Neural cell (in vitro differentiated cells): ENCODE data around the gene COX7B2. TPM values are rescaled to one million over a fixed set of nuclear protein-coding genes. Genes with fewer than 3 reads are reported as not detected.

Experiments used
- H2AFZ ChIP-seq: fragments of 200-600, 300-800 bp; sonication (generic), shearing (Covaris generic); 2 replicates; pipeline ENCODE4 v1.6.0; 2014; ENCODE audit warnings: low read depth, mild to moderate bottlenecking, antibody characterized with exemption, low read length, moderate library complexity
- H3F3A ChIP-seq: fragments of 200-600 bp; shearing (Covaris generic); 2 replicates; pipeline ENCODE4 v1.6.1; 2016; ENCODE audit warnings: mild to moderate bottlenecking, moderate library complexity, mixed read lengths, antibody characterized with exemption, low read length; ENCODE audit not compliant: insufficient read depth, poor library complexity, severe bottlenecking
- H3K27ac ChIP-seq: fragments of 200-600, 300-800 bp; sonication (generic), shearing (Covaris generic); 2 replicates; pipeline ENCODE4 v1.5.1; 2014; ENCODE audit warnings: mild to moderate bottlenecking, low read length, moderate library complexity
- H3K27me3 ChIP-seq: fragments of 300-800, 200-600 bp; sonication (generic), shearing (Covaris generic); 2 replicates; pipeline ENCODE4 v1.6.0; 2014; ENCODE audit warnings: mild to moderate bottlenecking, low read depth, low read length, moderate library complexity; ENCODE audit not compliant: insufficient read depth
- H3K36me3 ChIP-seq: fragments of 300-800, 200-600 bp; sonication (generic), shearing (Covaris generic); 2 replicates; pipeline ENCODE4 v1.5.1; 2014; ENCODE audit warnings: mild to moderate bottlenecking, antibody characterized with exemption, low read length, moderate library complexity; ENCODE audit not compliant: insufficient read depth
- H3K4me2 ChIP-seq: fragments of 300-800, 200-600 bp; sonication (generic), shearing (Covaris generic); 2 replicates; pipeline ENCODE4 v1.6.0; 2014; ENCODE audit warnings: mild to moderate bottlenecking, low read length
- H3K4me3 ChIP-seq: fragments of 300-800, 200-600 bp; sonication (generic), shearing (Covaris generic); 2 replicates; pipeline ENCODE4 v1.5.1; 2014; ENCODE audit warnings: mild to moderate bottlenecking, low read length, moderate library complexity
- H3K79me2 ChIP-seq: fragments of 200-600 bp; shearing (Covaris generic); replicated peaks from 2 replicates; pipeline ENCODE4 v1.6.0; 2014; ENCODE audit warnings: mild to moderate bottlenecking, low read length, moderate library complexity; ENCODE audit not compliant: insufficient read depth
- H3K9ac ChIP-seq: fragments of 300-800, 200-600 bp; sonication (generic), shearing (Covaris generic); 2 replicates; pipeline ENCODE4 v1.6.1; 2016; ENCODE audit warnings: mild to moderate bottlenecking, low read length, mixed read lengths
- H3K9me2 ChIP-seq: fragments of 200-600 bp; shearing (Covaris generic); 2 replicates; pipeline ENCODE4 v1.6.1; 2016; ENCODE audit warnings: mild to moderate bottlenecking, low read length, mixed read lengths; ENCODE audit not compliant: insufficient read depth
- H3K9me3 ChIP-seq: fragments of 200-600, 300-800 bp; sonication (generic), shearing (Covaris generic); 2 replicates; pipeline ENCODE4 v1.6.1; 2016; ENCODE audit warnings: mild to moderate bottlenecking, mixed run types, low read length, moderate library complexity, mixed read lengths
- H4K20me1 ChIP-seq: fragments of 200-600 bp; shearing (Covaris generic); 2 replicates; pipeline ENCODE4 v1.6.1; 2016; ENCODE audit warnings: mild to moderate bottlenecking, mixed run types; ENCODE audit not compliant: insufficient read depth
- EP300 ChIP-seq: fragments of 450-650 bp; conservative IDR thresholded peaks from 2 replicates; pipeline ENCODE4 v1.6.1; 2014; ENCODE audit warnings: antibody characterized with exemption, mild to moderate bottlenecking, moderate library complexity; ENCODE audit not compliant: poor library complexity, severe bottlenecking
- EZH2 ChIP-seq: fragments of 200-600, 300-800 bp; shearing (Covaris generic), sonication (generic); IDR thresholded peaks from 2 replicates; pipeline ENCODE4 v1.6.1; 2014; ENCODE audit warnings: antibody characterized with exemption, low read length, borderline replicate concordance, mild to moderate bottlenecking; ENCODE audit not compliant: insufficient read depth, poor library complexity, severe bottlenecking
- MXI1 ChIP-seq: fragments of 450-650 bp; conservative IDR thresholded peaks from 2 replicates; pipeline ENCODE4 v1.6.1; 2014; ENCODE audit warnings: antibody characterized with exemption, mild to moderate bottlenecking; ENCODE audit not compliant: poor library complexity, severe bottlenecking
- POLR2AphosphoS5 ChIP-seq: IDR thresholded peaks from 2 replicates; pipeline ENCODE4 v1.6.1; 2012
- RAD21 ChIP-seq: fragments of 450-650 bp; conservative IDR thresholded peaks from 2 replicates; pipeline ENCODE4 v1.6.1; 2014; ENCODE audit warnings: antibody characterized with exemption, mild to moderate bottlenecking, moderate library complexity
- SMC3 ChIP-seq: fragments of 450-650 bp; conservative IDR thresholded peaks from 2 replicates; pipeline ENCODE4 v1.6.1; 2014; ENCODE audit warnings: antibody characterized with exemption, mild to moderate bottlenecking, moderate library complexity; ENCODE audit not compliant: poor library complexity
- TAF1 ChIP-seq: IDR thresholded peaks from 2 replicates; pipeline ENCODE4 v1.6.1; 2012; ENCODE audit warnings: low read depth
- polyA plus RNA-seq: library from polyadenylated mRNA; depleted of rRNA; stranded (reverse); fragments of >200 nt; gene quantifications from 2 replicates; pipeline ENCODE4 v1.2.3, GENCODE V29; 2014
- TF ChIP-seq, protein P1 (sequence below): fragments of 450-650 bp; IDR thresholded peaks from 2 replicates; pipeline ENCODE4 v1.5.1; 2014; ENCODE audit warnings: antibody characterized with exemption, mild to moderate bottlenecking, moderate library complexity; ENCODE audit not compliant: poor library complexity, severe bottlenecking
- TF ChIP-seq, protein P2 (sequence below): IDR thresholded peaks from 2 replicates; pipeline ENCODE4 v1.6.1; 2012; ENCODE audit warnings: borderline replicate concordance

The COX7B2 gene
- polyA plus RNA-seq, 1 donor from 2014 or later = not detected

DNA sequence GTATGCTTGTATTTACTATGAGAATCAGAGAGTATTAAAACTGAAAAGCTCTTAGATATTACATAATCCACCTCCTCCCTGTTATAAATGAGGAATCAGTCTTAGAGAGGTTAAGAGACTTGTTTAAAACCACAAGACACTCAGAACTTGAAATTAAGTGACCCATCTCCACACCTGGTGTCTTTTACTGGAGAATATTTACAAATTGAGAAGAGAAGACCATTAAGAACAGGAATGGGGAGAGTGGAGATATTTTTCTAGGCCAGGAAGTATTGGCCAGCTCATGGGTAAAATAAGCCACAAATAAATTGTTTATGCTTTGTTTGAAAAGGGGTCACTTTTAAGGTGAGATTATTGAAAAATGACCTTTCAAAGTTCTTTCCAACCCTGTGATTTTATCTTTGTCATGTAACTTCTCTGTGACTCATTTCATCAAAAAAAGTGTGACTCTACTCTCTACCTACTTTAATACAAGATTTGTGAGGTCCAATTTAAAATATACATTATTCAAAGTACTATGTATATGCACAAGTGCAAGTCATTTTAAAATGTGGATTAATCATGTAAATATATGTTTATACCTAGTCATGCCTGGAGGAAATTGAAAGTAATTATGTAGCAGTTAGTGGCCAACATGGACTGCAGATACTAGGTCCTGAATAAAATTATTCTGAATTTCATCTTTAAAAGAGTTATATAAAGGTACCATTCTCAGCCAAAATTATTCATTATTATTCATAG lies 15.9 kb upstream of the COX7B2 start:
- Histone ChIP-seq H3K9me2 (no peaks in the 10 kb centered on the region), H3K4me2 (no peak overlapping the region), H3K27ac (no peak overlapping the region), H3F3A (no peaks in the 10 kb centered on the region), H4K20me1 (no peaks in the 10 kb centered on the region), H3K9ac (no peak overlapping the region), H3K36me3 (no peaks in the 10 kb centered on the region), H2AFZ (no peak overlapping the region), H3K79me2 (no peaks in the 10 kb centered on the region), H3K9me3 (no peaks in the 10 kb centered on the region), H3K27me3 (no peaks in the 10 kb centered on the region), H3K4me3 (no peak overlapping the region)
- TF ChIP-seq, protein P1, sequence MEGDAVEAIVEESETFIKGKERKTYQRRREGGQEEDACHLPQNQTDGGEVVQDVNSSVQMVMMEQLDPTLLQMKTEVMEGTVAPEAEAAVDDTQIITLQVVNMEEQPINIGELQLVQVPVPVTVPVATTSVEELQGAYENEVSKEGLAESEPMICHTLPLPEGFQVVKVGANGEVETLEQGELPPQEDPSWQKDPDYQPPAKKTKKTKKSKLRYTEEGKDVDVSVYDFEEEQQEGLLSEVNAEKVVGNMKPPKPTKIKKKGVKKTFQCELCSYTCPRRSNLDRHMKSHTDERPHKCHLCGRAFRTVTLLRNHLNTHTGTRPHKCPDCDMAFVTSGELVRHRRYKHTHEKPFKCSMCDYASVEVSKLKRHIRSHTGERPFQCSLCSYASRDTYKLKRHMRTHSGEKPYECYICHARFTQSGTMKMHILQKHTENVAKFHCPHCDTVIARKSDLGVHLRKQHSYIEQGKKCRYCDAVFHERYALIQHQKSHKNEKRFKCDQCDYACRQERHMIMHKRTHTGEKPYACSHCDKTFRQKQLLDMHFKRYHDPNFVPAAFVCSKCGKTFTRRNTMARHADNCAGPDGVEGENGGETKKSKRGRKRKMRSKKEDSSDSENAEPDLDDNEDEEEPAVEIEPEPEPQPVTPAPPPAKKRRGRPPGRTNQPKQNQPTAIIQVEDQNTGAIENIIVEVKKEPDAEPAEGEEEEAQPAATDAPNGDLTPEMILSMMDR = no peak
- no peak for TF ChIP-seq SMC3
- TF ChIP-seq, protein P2, sequence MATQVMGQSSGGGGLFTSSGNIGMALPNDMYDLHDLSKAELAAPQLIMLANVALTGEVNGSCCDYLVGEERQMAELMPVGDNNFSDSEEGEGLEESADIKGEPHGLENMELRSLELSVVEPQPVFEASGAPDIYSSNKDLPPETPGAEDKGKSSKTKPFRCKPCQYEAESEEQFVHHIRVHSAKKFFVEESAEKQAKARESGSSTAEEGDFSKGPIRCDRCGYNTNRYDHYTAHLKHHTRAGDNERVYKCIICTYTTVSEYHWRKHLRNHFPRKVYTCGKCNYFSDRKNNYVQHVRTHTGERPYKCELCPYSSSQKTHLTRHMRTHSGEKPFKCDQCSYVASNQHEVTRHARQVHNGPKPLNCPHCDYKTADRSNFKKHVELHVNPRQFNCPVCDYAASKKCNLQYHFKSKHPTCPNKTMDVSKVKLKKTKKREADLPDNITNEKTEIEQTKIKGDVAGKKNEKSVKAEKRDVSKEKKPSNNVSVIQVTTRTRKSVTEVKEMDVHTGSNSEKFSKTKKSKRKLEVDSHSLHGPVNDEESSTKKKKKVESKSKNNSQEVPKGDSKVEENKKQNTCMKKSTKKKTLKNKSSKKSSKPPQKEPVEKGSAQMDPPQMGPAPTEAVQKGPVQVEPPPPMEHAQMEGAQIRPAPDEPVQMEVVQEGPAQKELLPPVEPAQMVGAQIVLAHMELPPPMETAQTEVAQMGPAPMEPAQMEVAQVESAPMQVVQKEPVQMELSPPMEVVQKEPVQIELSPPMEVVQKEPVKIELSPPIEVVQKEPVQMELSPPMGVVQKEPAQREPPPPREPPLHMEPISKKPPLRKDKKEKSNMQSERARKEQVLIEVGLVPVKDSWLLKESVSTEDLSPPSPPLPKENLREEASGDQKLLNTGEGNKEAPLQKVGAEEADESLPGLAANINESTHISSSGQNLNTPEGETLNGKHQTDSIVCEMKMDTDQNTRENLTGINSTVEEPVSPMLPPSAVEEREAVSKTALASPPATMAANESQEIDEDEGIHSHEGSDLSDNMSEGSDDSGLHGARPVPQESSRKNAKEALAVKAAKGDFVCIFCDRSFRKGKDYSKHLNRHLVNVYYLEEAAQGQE = no peak
- no peak for TF ChIP-seq TAF1
- no peak for TF ChIP-seq EP300
- TF ChIP-seq POLR2AphosphoS5 = no peak
- TF ChIP-seq RAD21 = no peak

DNA sequence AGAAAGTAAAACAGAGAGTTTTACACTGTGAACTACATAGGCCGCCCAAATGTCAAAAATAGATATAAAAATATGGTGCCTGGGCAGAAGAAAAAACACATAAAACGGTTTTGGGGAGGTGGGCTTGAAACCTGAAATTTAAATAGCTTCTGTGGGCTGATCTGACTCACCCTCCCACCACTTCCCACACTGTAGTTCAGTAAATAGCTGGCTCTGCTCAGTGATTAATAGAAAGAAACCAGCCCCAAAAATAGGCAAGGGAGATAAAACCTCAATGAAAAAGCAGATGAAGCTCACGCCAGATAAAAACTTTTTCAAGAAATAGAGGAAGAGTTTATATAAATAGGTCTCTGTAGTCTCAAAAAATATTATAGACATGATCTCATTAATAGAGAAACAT lies 13.2 kb upstream of the COX7B2 start:
- no peaks in the 10 kb centered on the region for H3F3A ChIP-seq
- H3K4me2 ChIP-seq = no peak overlapping the region
- H3K4me3 ChIP-seq = no peak overlapping the region
- TF ChIP-seq TAF1 = no peak
- no peak for TF ChIP-seq EZH2
- TF ChIP-seq, protein P2 = no peak
- no peak for TF ChIP-seq RAD21
- TF ChIP-seq EP300 = no peak
- TF ChIP-seq, protein P1 = no peak
- TF ChIP-seq POLR2AphosphoS5 = no peak
- no peak for TF ChIP-seq MXI1
- TF ChIP-seq SMC3 = no peak
- H3K9me3 ChIP-seq = no peaks in the 10 kb centered on the region
- H4K20me1 ChIP-seq = no peaks in the 10 kb centered on the region
- H3K36me3 ChIP-seq = no peaks in the 10 kb centered on the region
- no peak overlapping the region for H2AFZ ChIP-seq
- H3K27me3 ChIP-seq = no peaks in the 10 kb centered on the region
- H3K27ac ChIP-seq = no peak overlapping the region
- H3K9ac ChIP-seq = no peak overlapping the region
- H3K79me2 ChIP-seq = no peaks in the 10 kb centered on the region
- no peaks in the 10 kb centered on the region for H3K9me2 ChIP-seq
